ENCODE data around the gene HBEGF. TPM values are rescaled to one million over a fixed set of nuclear protein-coding genes. Genes with fewer than 3 reads are reported as not detected.

The HBEGF gene
- total RNA-seq, 1 experiment from 2014 or later = 12.3 TPM

DNA sequence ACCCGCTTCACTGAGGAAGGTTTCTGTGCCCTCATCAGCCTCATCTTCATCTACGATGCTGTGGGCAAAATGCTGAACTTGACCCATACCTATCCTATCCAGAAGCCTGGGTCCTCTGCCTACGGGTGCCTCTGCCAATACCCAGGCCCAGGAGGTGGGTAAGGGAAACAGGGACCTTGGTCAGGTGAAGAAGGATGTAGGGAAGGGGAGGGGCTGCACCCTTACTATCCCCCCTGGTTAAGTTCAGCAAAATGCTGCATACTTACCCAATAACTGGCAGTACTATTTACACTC lies 18.0 kb upstream of the HBEGF start:
- H2AFZ ChIP-seq (ENCODE audit: low read depth, low read length, poor library complexity, severe bottlenecking) = no peak overlapping the region
- intact Hi-C loops (cut with micrococcal nuclease) = no loop called here
- H3K36me3 ChIP-seq (ENCODE audit: control insufficient read depth in 1 of 2, insufficient read depth in 2 of 2, low read length in 2 of 2) = no peaks in the 10 kb centered on the region
- H3K9me3 ChIP-seq (ENCODE audit: control insufficient read depth in 1 of 2, insufficient read depth in 1 of 2, low read depth in 1 of 2, low read length in 2 of 2) = no peaks in the 10 kb centered on the region
- H3K4me3 ChIP-seq (replicated peaks in 1 of 2; ENCODE audit: low read depth in 1 of 2, low read length in 2 of 2) = no peak overlapping the region
- peaks cover 3 to 29% of the 10 kb centered on the region in 2 experiments; a peak in 3 of 4 replicates for H3K4me1 ChIP-seq (ENCODE audit: control insufficient read depth in 1 of 2, insufficient read depth in 2 of 2, low read length in 2 of 2)
- ChIA-PET CTCF (interaction anchor here (2.6 kb wide), 2 partner anchors 8 to 122 kb away, joined by 26 to 28 read pairs; no protein-coding TSS in a partner anchor), RAD21 (ENCODE audit: low non-redundant PET in 1 of 2, low total read pairs in 2 of 2, uncharacterized antibody in 2 of 2, unreplicated experiment in 2 of 2) (no interaction called here), POLR2A (interaction anchor here (1.4 kb wide), 1 partner anchor 8 kb away, joined by 4 read pairs; no protein-coding TSS in a partner anchor)
- H4K20me1 ChIP-seq (ENCODE audit: insufficient read depth) = no peaks in the 10 kb centered on the region
- TF ChIP-seq CEBPB (IDR thresholded peaks at IDR 0.05; ENCODE audit: low read depth) (no peak), SP1 (IDR thresholded peaks at IDR 0.05; ENCODE audit: low read depth) (no peak), CBX3 (IDR thresholded peaks at IDR 0.05; ENCODE audit: low read depth) (no peak), EGR1 (IDR thresholded peaks at IDR 0.05; ENCODE audit: low read depth) (no peak), JUND (IDR thresholded peaks at IDR 0.05) (no peak), TCF7L2 (IDR thresholded peaks at IDR 0.05; ENCODE audit: borderline replicate concordance, extremely low read depth, insufficient read depth, insufficient read length) (no peak), POLR2AphosphoS5 (IDR thresholded peaks at IDR 0.05; ENCODE audit: low read depth, low read length) (no peak), ELF1 (IDR thresholded peaks at IDR 0.05; ENCODE audit: borderline replicate concordance, low read depth) (no peak), RAD21 (IDR thresholded peaks at IDR 0.05; ENCODE audit: low read depth) (no peak), ZFX (IDR thresholded peaks at IDR 0.05) (no peak), EZH2phosphoT487 (IDR thresholded peaks at IDR 0.05; ENCODE audit: borderline replicate concordance) (no peak), SIN3A (IDR thresholded peaks at IDR 0.05; ENCODE audit: low read depth) (no peak)
- TF ChIP-seq, protein P1, sequence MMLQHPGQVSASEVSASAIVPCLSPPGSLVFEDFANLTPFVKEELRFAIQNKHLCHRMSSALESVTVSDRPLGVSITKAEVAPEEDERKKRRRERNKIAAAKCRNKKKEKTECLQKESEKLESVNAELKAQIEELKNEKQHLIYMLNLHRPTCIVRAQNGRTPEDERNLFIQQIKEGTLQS (IDR thresholded peaks at IDR 0.05) = no peak
- TF ChIP-seq, protein P2, sequence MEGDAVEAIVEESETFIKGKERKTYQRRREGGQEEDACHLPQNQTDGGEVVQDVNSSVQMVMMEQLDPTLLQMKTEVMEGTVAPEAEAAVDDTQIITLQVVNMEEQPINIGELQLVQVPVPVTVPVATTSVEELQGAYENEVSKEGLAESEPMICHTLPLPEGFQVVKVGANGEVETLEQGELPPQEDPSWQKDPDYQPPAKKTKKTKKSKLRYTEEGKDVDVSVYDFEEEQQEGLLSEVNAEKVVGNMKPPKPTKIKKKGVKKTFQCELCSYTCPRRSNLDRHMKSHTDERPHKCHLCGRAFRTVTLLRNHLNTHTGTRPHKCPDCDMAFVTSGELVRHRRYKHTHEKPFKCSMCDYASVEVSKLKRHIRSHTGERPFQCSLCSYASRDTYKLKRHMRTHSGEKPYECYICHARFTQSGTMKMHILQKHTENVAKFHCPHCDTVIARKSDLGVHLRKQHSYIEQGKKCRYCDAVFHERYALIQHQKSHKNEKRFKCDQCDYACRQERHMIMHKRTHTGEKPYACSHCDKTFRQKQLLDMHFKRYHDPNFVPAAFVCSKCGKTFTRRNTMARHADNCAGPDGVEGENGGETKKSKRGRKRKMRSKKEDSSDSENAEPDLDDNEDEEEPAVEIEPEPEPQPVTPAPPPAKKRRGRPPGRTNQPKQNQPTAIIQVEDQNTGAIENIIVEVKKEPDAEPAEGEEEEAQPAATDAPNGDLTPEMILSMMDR (IDR thresholded peaks at IDR 0.05 in 2 of 3, conservative IDR thresholded peaks at IDR 0.05 in 1 of 3; ENCODE audit: borderline replicate concordance in 1 of 3, insufficient read depth in 1 of 3, low read depth in 2 of 3, low read length in 2 of 3) = no peak
- TF ChIP-seq, protein P3, sequence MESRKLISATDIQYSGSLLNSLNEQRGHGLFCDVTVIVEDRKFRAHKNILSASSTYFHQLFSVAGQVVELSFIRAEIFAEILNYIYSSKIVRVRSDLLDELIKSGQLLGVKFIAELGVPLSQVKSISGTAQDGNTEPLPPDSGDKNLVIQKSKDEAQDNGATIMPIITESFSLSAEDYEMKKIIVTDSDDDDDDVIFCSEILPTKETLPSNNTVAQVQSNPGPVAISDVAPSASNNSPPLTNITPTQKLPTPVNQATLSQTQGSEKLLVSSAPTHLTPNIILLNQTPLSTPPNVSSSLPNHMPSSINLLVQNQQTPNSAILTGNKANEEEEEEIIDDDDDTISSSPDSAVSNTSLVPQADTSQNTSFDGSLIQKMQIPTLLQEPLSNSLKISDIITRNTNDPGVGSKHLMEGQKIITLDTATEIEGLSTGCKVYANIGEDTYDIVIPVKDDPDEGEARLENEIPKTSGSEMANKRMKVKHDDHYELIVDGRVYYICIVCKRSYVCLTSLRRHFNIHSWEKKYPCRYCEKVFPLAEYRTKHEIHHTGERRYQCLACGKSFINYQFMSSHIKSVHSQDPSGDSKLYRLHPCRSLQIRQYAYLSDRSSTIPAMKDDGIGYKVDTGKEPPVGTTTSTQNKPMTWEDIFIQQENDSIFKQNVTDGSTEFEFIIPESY (IDR thresholded peaks at IDR 0.05; ENCODE audit: extremely low read depth, insufficient replicate concordance, low read length) = no peak
- TF ChIP-seq, protein P4, sequence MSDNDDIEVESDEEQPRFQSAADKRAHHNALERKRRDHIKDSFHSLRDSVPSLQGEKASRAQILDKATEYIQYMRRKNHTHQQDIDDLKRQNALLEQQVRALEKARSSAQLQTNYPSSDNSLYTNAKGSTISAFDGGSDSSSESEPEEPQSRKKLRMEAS (IDR thresholded peaks at IDR 0.05) = no peak
- H3K4me2 ChIP-seq (ENCODE audit: low read length) = no peak overlapping the region
- H3K27ac ChIP-seq (ENCODE audit: low read depth, low read length) = no peak overlapping the region
- no peaks in the 10 kb centered on the region for H3K9me2 ChIP-seq (ENCODE audit: insufficient read depth)
- no peak for DNase-seq (ENCODE audit: low read depth, low spot score)
- BruUV-seq (replicated peaks) = no TSS peak
- no peaks in the 10 kb centered on the region for H3K27me3 ChIP-seq (ENCODE audit: insufficient read depth, low read length)
- H3K9ac ChIP-seq (ENCODE audit: low read length) = no peak overlapping the region
- no peak for ATAC-seq
- no peaks in the 10 kb centered on the region for H3K79me2 ChIP-seq (ENCODE audit: insufficient read depth, low read length)
